ENCODE data around the gene MBD3L5. TPM values are rescaled to one million over a fixed set of nuclear protein-coding genes. Genes with fewer than 3 reads are reported as not detected.
A peak's percentile ranks its signal among the peaks of the same experiment; 100 is the strongest.

The MBD3L5 gene
- total RNA-seq, 1 donor, result not detected

DNA sequence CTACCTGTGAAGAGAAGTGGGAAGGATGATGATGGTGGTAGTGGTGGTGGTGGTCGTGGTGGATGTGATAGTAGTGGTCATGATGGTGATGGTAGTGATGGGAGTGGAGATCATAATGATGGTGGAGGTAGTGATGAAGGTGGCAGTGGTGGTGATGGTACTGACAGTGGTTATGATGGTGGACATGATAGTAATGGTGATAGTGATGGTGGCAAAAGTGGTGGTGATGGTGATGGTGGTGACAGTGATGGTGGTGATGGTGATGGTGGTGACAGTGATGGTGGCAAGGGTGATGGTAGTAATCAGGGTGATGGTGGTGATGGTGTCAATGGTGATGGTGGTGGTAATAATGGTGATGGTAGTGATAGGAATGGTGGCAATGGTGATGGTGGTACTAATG, 35.3 kb upstream of the MBD3L5 start:
- Histone ChIP-seq H3K27ac (ENCODE audit: low read depth, low read length) (no peak overlapping the region), H3K4me2 (ENCODE audit: insufficient read depth, low read length) (no peak overlapping the region), H3K79me2 (ENCODE audit: insufficient read depth, low read length) (no peaks in the 10 kb centered on the region), H3K9me3 (ENCODE audit: low read depth, low read length) (no peaks in the 10 kb centered on the region), H3K4me3 (ENCODE audit: insufficient read depth, low read length) (no peak overlapping the region), H4K20me1 (ENCODE audit: insufficient read depth, low read length) (no peaks in the 10 kb centered on the region), H3K27me3 (ENCODE audit: insufficient read depth, low read length) (no peaks in the 10 kb centered on the region), H2AFZ (ENCODE audit: low read length) (no peak overlapping the region), H3K36me3 (ENCODE audit: insufficient read depth, low read length) (no peaks in the 10 kb centered on the region), H3K4me1 (ENCODE audit: insufficient read depth, low read length) (no peaks in the 10 kb centered on the region)
- no peak for DNase-seq (ENCODE audit: insufficient read length, low spot score, missing footprints)
- TF ChIP-seq, protein P1, sequence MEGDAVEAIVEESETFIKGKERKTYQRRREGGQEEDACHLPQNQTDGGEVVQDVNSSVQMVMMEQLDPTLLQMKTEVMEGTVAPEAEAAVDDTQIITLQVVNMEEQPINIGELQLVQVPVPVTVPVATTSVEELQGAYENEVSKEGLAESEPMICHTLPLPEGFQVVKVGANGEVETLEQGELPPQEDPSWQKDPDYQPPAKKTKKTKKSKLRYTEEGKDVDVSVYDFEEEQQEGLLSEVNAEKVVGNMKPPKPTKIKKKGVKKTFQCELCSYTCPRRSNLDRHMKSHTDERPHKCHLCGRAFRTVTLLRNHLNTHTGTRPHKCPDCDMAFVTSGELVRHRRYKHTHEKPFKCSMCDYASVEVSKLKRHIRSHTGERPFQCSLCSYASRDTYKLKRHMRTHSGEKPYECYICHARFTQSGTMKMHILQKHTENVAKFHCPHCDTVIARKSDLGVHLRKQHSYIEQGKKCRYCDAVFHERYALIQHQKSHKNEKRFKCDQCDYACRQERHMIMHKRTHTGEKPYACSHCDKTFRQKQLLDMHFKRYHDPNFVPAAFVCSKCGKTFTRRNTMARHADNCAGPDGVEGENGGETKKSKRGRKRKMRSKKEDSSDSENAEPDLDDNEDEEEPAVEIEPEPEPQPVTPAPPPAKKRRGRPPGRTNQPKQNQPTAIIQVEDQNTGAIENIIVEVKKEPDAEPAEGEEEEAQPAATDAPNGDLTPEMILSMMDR (IDR thresholded peaks at IDR 0.05; ENCODE audit: extremely low read depth, low read depth, low read length), result no peak

DNA sequence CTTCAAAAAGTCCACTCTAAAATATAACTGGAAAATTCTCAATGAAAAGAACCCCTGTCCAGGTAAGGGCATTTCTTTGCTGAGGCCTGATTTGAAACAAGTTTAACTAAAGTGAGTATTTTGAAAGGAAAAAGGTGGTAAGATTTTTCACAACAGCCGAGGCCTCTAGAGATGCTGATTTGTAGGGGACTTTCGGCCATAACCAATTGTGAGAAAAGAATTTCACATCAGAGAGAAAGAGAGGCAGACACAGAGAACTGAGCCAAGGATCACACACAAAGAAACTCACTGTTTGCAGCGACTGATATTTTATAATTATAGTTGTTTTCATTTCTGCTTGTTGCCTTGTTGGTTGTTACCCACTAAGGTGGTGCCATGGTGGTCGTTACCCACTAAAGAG, 33.6 kb upstream of the MBD3L5 start:
- Histone ChIP-seq H3K4me1 (ENCODE audit: insufficient read depth, low read length) (no peaks in the 10 kb centered on the region), H3K27me3 (ENCODE audit: insufficient read depth, low read length) (no peaks in the 10 kb centered on the region), H3K79me2 (ENCODE audit: insufficient read depth, low read length) (no peaks in the 10 kb centered on the region), H3K4me2 (ENCODE audit: insufficient read depth, low read length) (no peak overlapping the region), H3K4me3 (ENCODE audit: insufficient read depth, low read length) (no peak overlapping the region), H4K20me1 (ENCODE audit: insufficient read depth, low read length) (no peaks in the 10 kb centered on the region), H3K36me3 (ENCODE audit: insufficient read depth, low read length) (no peaks in the 10 kb centered on the region), H2AFZ (ENCODE audit: low read length) (no peak overlapping the region), H3K9me3 (ENCODE audit: low read depth, low read length) (no peaks in the 10 kb centered on the region), H3K27ac (ENCODE audit: low read depth, low read length) (no peak overlapping the region)
- TF ChIP-seq, protein P1 (IDR thresholded peaks at IDR 0.05; ENCODE audit: extremely low read depth, low read depth, low read length), result no peak
- no peak for DNase-seq (ENCODE audit: insufficient read length, low spot score, missing footprints)

DNA sequence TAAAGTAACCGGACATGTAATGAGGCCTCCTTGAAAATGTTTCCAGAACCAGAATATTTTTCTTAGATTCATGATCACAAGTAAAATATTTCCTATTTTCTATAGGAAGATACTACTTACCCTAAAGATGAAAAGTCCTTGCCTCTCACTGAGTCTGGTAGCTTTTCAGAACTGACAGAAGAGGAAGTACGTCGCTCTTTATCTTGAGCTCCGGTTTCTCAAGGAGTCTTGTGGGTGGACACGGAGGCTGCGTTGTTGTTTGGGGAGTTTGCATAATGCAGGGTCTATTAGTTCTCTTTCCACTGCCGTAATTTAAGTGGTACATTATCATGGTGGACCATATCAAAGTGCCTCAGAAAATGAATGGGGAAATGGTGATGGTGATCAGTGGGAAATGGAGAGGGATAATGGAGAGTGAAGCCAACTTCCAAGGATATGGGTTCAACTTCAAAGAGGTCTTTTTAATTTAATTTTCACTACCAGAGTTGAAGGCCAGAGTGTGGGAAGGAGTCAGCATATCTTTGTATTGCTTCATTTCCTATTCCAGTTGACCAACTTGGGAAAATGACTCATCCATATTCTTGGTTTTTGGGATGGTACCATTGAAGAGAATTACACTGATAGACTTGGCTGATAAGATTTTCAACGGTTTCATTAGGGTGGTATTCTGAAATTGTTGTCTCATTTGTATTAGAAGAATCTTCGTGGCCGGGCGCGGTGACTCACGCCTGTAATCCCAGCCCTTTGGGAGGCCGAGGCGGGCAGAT, 32.5 kb upstream of the MBD3L5 start:
- no peak overlapping the region for H3K27ac ChIP-seq (ENCODE audit: low read depth, low read length)
- no peak overlapping the region for H3K4me2 ChIP-seq (ENCODE audit: insufficient read depth, low read length)
- no peaks in the 10 kb centered on the region for H4K20me1 ChIP-seq (ENCODE audit: insufficient read depth, low read length)
- no peaks in the 10 kb centered on the region for H3K4me1 ChIP-seq (ENCODE audit: insufficient read depth, low read length)
- DNase-seq (ENCODE audit: insufficient read length, low spot score, missing footprints), result peak; percentile 51
- no peaks in the 10 kb centered on the region for H3K9me3 ChIP-seq (ENCODE audit: low read depth, low read length)
- no peak overlapping the region for H3K4me3 ChIP-seq (ENCODE audit: insufficient read depth, low read length)
- no peaks in the 10 kb centered on the region for H3K27me3 ChIP-seq (ENCODE audit: insufficient read depth, low read length)
- TF ChIP-seq, protein P1 (IDR thresholded peaks at IDR 0.05; ENCODE audit: extremely low read depth, low read depth, low read length), result no peak
- H3K79me2 ChIP-seq (ENCODE audit: insufficient read depth, low read length), result no peaks in the 10 kb centered on the region
- no peak overlapping the region for H2AFZ ChIP-seq (ENCODE audit: low read length)
- no peaks in the 10 kb centered on the region for H3K36me3 ChIP-seq (ENCODE audit: insufficient read depth, low read length)

DNA sequence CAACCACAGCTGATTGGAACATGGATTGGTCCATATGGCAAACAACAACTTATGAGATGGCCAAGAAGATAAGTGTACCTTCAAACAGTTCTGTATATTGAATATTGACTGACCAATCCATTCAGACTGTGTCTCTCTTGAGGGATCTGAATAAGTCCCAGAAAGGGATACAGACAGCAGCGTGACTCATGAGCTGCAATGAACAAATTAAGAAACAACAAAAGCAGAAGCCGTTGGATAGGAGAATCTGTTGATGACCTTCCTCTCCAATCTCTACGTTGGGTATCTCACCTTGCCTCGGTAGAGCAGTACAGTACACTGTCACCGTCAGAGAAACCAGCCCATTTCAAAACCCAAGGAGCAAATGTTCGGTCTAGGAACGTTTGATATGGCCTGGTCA, 30.4 kb upstream of the MBD3L5 start:
- H4K20me1 ChIP-seq (ENCODE audit: insufficient read depth, low read length), result no peaks in the 10 kb centered on the region
- no peaks in the 10 kb centered on the region for H3K9me3 ChIP-seq (ENCODE audit: low read depth, low read length)
- no peaks in the 10 kb centered on the region for H3K79me2 ChIP-seq (ENCODE audit: insufficient read depth, low read length)
- no peaks in the 10 kb centered on the region for H3K27me3 ChIP-seq (ENCODE audit: insufficient read depth, low read length)
- H3K4me1 ChIP-seq (ENCODE audit: insufficient read depth, low read length), result no peaks in the 10 kb centered on the region
- H2AFZ ChIP-seq (ENCODE audit: low read length), result no peak overlapping the region
- H3K4me2 ChIP-seq (ENCODE audit: insufficient read depth, low read length), result no peak overlapping the region
- TF ChIP-seq, protein P1 (IDR thresholded peaks at IDR 0.05; ENCODE audit: extremely low read depth, low read depth, low read length), result no peak
- no peaks in the 10 kb centered on the region for H3K36me3 ChIP-seq (ENCODE audit: insufficient read depth, low read length)
- H3K4me3 ChIP-seq (ENCODE audit: insufficient read depth, low read length), result no peak overlapping the region
- no peak for DNase-seq (ENCODE audit: insufficient read length, low spot score, missing footprints)
- H3K27ac ChIP-seq (ENCODE audit: low read depth, low read length), result no peak overlapping the region

All from osteoblast (primary cell).